Mesenteric fat pad (tissue), 1 donor: ENCODE results near the gene SLC7A7. TPM values are rescaled to one million over a fixed set of nuclear protein-coding genes. Genes with fewer than 3 reads are reported as not detected.
"Not testable (repeated sequence)": the region's sequence is repeated elsewhere in the genome, so short reads cannot be mapped to it uniquely, and the experiment has no call there.

Experiments used
- DNase-seq: peaks from one replicate; pipeline ENCODE4 v3.0.0-alpha.2; 2020; ENCODE audit warnings: low spot score
- total RNA-seq: library from RNA; stranded (reverse); fragmentation: NEBNext Ultra II Directional; extraction: Animal tissue kit (Norgen Biotek cat#: 25700); gene quantifications from one replicate; pipeline ENCODE4 v1.2.1, GENCODE V29; 2021
- donor health status: DM: yes; HTN: yes; CAD: no.

The SLC7A7 gene
- total RNA-seq, 1 donor from 2014 or later, result 25.5 TPM

- DNase-seq, result no peak
Measured at GRCh38 chr14:22844221-22845102, 29.2 kb upstream of the SLC7A7 start.

GRCh38 chr14:22843123-22843925 is 28.1 kb upstream of the SLC7A7 start:
- no peak for DNase-seq

GRCh38 chr14:22842211-22843122 is 27.2 kb upstream of the SLC7A7 start:
- no peak for DNase-seq

- DNase-seq, result no peak
Measured at GRCh38 chr14:22841769-22842168, 26.5 kb upstream of the SLC7A7 start.

- DNase-seq, result no peak
Measured at GRCh38 chr14:22841311-22841710, 26.1 kb upstream of the SLC7A7 start.

- no peak for DNase-seq
Measured at GRCh38 chr14:22839159-22839779, 24.0 kb upstream of the SLC7A7 start.

GRCh38 chr14:22838631-22839041 is 23.4 kb upstream of the SLC7A7 start:
- no peak for DNase-seq

GRCh38 chr14:22837750-22838538 is 22.7 kb upstream of the SLC7A7 start:
- DNase-seq, result no peak

- no peak for DNase-seq
Measured at GRCh38 chr14:22837114-22837749, 22.0 kb upstream of the SLC7A7 start.

GRCh38 chr14:22836301-22837113 is 21.3 kb upstream of the SLC7A7 start, which contains the start of gene MMP14:
Gene MMP14, plus strand, starts transcription at chr14:22836585. Its CDS starts 233 bp downstream, at chr14:22836818.
- no peak for DNase-seq

GRCh38 chr14:22835505-22835904 is 20.3 kb upstream of the SLC7A7 start:
- DNase-seq, result no peak

- no peak for DNase-seq
Measured at GRCh38 chr14:22830443-22831010, 15.3 kb upstream of the SLC7A7 start.

- DNase-seq, result no peak
Measured at GRCh38 chr14:22829661-22830442, 14.6 kb upstream of the SLC7A7 start, which contains the start of gene MRPL52. Gene MRPL52, plus strand, starts transcription at chr14:22829887. Its CDS starts 26 bp downstream, at chr14:22829913.

- not testable (repeated sequence) for DNase-seq
Measured at GRCh38 chr14:22829076-22829660, 13.9 kb upstream of the SLC7A7 start.

- DNase-seq, result no peak
Measured at GRCh38 chr14:22824711-22825359, 9.6 kb upstream of the SLC7A7 start.

- no peak for DNase-seq
Measured at GRCh38 chr14:22822571-22823098, 7.4 kb upstream of the SLC7A7 start.
